ENCODE results near the gene AGAP3. TPM values are rescaled to one million over a fixed set of nuclear protein-coding genes. Genes with fewer than 3 reads are reported as not detected.

Gene AGAP3
- total and polyA plus RNA-seq, 4 experiments from 2014 or later: 3.0 to 65.8 (median 31.2) TPM

DNA sequence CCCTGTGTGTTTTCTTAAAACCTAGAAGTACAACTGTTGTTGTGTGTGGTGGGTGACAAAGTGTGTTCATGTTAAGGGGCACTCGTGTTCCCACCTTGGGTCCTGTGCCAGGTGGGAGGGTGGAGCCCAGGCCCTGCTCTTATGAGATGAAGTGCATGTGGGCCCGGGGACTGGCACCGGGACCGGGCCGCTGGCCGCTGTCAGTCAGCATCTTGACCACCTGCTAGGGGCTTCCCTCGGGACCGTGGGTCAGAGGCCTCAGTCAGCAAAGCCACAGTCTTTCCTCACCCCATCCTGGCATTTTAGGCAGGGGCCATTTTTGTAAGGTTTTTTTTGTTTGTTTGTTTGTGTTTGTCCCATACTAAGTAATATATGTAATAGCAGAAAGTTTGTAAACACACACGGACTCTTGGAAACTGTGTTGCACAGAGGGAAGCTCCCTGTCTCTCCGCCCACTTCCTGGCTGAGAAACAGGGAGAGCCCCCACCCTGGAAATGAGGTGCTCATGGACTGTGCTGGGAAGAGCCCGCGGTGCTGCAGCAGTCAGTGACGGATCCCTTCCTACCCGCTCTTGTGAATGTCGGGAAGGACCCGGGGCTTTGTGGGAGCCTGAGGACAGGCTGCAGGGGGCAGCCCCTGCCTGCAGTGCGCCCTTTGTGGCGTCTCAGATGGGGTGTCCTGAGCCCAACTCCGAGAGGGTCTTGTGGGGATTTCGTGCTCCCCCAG is 13.4 kb downstream of the AGAP3 start:
- Mint-ChIP-seq H3K4me3 (no peak overlapping the region), H3K4me1 (peaks cover 3 to 6% (median 5%) of the 10 kb centered on the region in 4 donors), H3K9me3 (no peaks in the 10 kb centered on the region), H3K27me3 (no peaks in the 10 kb centered on the region), H3K36me3 (no peaks in the 10 kb centered on the region), H3K27ac (peak overlapping the region in 1 of 7 donors; percentile 36)
- Histone ChIP-seq H3K4me3 (ENCODE audit: low read length in 2 of 2) (no peak overlapping the region), H3K36me3 (ENCODE audit: insufficient read depth, low read length) (no peaks in the 10 kb centered on the region), H3K27me3 (ENCODE audit: insufficient read depth, low read length) (no peaks in the 10 kb centered on the region), H3K9me3 (ENCODE audit: control insufficient read depth in 1 of 2, low read length in 2 of 2) (no peaks in the 10 kb centered on the region), H3K27ac (ENCODE audit: low read depth, low read length) (no peak overlapping the region), H3K4me1 (ENCODE audit: insufficient read depth, low read length) (peaks cover 5% of the 10 kb centered on the region)
- CTCF ChIA-PET (ENCODE audit: partially characterized antibody): no interaction called here
- POLR2A ChIA-PET (ENCODE audit: partially characterized antibody): no interaction called here
- DNase-seq: peak in 1 of 5 donors; percentile 8
- intact Hi-C loops (cut with micrococcal nuclease): no loop called here

DNA sequence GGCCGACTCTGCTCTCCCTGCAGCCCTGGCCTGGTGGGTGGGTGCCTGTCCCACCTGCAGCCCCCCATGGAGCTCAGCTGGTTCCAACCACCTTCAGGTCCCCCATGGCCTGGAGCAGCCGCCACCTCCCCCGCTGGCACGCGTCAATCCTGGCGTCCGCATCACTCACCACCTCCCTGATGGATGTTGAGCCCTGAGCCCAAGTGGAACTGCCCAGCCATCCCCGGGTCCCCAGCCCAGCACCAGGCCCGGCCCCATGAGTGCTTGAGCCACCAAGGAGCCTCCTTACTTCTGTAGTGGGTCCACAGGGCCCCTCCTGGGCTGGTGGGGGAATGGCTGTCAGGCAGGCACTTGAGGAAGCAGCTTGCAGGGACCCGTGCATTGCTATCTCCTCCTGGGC is 14.6 kb downstream of the AGAP3 start:
- POLR2A ChIA-PET (ENCODE audit: partially characterized antibody): no interaction called here
- no peak overlapping the region for H3K4me3 ChIP-seq (ENCODE audit: low read length in 2 of 2)
- CTCF ChIA-PET (ENCODE audit: partially characterized antibody): interaction anchor here (0.9 kb wide), 1 partner anchor 11 kb away, joined by 3 read pairs; no protein-coding TSS in a partner anchor
- no peak overlapping the region for H3K27ac ChIP-seq (ENCODE audit: low read depth, low read length)
- Mint-ChIP-seq H3K27ac (no peak overlapping the region), H3K36me3 (no peaks in the 10 kb centered on the region), H3K27me3 (no peaks in the 10 kb centered on the region), H3K9me3 (no peaks in the 10 kb centered on the region), H3K4me3 (no peak overlapping the region), H3K4me1 (peaks cover 0 to 3% (median 2%) of the 10 kb centered on the region in 4 donors)
- no peaks in the 10 kb centered on the region for H3K27me3 ChIP-seq (ENCODE audit: insufficient read depth, low read length)
- no peaks in the 10 kb centered on the region for H3K36me3 ChIP-seq (ENCODE audit: insufficient read depth, low read length)
- H3K9me3 ChIP-seq (ENCODE audit: control insufficient read depth in 1 of 2, low read length in 2 of 2): no peaks in the 10 kb centered on the region
- intact Hi-C loops (cut with micrococcal nuclease): no loop called here
- DNase-seq: peak in 1 of 5 donors; percentile 28
- H3K4me1 ChIP-seq (ENCODE audit: insufficient read depth, low read length): peaks cover 2% of the 10 kb centered on the region

DNA sequence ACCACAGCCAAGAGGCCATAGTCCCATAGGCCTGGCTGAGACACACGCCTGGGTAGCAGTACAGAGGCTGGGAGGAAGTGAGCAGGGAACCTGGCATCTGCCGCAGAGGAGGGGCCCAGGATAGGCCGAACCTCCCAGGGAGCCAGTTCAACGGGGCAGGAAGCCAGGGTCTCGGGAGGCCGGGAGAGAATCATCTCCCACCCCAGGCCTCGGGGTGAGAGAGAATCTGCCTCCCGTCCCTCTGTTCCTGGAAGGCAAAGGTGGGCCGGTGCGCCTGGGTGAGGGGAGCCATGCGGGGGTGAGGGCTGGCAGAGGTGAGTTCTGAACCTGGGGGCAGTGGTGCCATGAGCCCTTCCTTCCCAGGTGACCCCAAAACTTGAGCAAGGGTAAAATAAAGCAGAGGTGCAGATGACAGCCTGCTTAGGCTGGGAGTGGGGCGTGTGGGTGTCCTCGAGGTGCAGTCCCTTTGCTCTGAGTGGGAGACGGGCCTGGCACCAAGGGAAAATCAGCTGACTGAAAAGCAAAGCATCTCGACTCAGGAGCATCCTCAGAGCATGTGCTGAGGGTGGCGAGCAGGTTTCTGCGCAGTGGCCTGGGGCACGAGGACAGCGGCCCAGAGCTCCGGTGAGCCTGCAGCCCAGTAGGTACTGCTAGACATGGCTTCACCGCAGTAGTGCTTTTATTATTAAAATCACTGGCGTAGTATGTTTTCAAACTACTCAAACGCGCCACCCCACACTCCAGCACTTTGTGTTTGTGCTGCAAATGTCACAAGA is 15.5 kb downstream of the AGAP3 start:
- Histone ChIP-seq H3K27me3 (ENCODE audit: insufficient read depth, low read length) (no peaks in the 10 kb centered on the region), H3K4me3 (ENCODE audit: low read length in 2 of 2) (no peak overlapping the region), H3K27ac (ENCODE audit: low read depth, low read length) (no peak overlapping the region), H3K9me3 (ENCODE audit: control insufficient read depth in 1 of 2, low read length in 2 of 2) (no peaks in the 10 kb centered on the region), H3K36me3 (ENCODE audit: insufficient read depth, low read length) (no peaks in the 10 kb centered on the region), H3K4me1 (ENCODE audit: insufficient read depth, low read length) (no peaks in the 10 kb centered on the region)
- POLR2A ChIA-PET (ENCODE audit: partially characterized antibody): interaction anchor here (0.6 kb wide), 1 partner anchor 39 kb away, joined by 3 read pairs; no protein-coding TSS in a partner anchor
- H3K4me3 Mint-ChIP-seq: no peak overlapping the region
- H3K27me3 Mint-ChIP-seq: no peaks in the 10 kb centered on the region
- no peaks in the 10 kb centered on the region for H3K9me3 Mint-ChIP-seq
- peak in 1 of 5 donors; percentile 31 for DNase-seq
- CTCF ChIA-PET (ENCODE audit: partially characterized antibody): interaction anchor here (1.3 kb wide), 1 partner anchor 22 kb away, joined by 4 read pairs; no protein-coding TSS in a partner anchor
- intact Hi-C loops (cut with micrococcal nuclease): no loop called here
- no peak overlapping the region for H3K27ac Mint-ChIP-seq
- no peaks in the 10 kb centered on the region for H3K4me1 Mint-ChIP-seq
- no peaks in the 10 kb centered on the region for H3K36me3 Mint-ChIP-seq

DNA sequence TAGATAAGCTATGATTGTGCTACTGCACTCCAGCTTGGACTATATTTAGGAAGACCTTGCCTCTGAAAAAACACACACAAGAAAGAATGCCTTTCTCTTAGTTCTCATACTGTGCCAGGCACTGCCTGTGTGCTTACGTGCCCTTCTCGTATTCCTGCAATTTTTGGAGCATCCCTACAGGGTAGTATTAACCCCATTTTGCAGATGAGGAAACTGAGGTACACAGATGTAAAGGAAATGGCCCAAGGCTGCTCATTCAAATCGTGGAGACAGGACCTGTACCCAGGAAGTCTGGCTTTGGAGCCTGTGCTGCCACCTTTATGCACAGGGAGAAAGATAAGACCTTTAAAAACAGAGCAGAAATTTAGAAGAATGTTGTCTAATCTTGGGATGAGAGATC is 16.7 kb downstream of the AGAP3 start:
- no peaks in the 10 kb centered on the region for H3K36me3 Mint-ChIP-seq
- CTCF ChIA-PET (ENCODE audit: partially characterized antibody): interaction anchor here (0.7 to 1.3 kb wide), 4 partner anchors 9 to 140 kb away, joined by 3 to 5 read pairs (median 4); no protein-coding TSS in a partner anchor
- Histone ChIP-seq H3K4me3 (ENCODE audit: low read length in 2 of 2) (no peak overlapping the region), H3K27ac (ENCODE audit: low read depth, low read length) (no peak overlapping the region), H3K4me1 (ENCODE audit: insufficient read depth, low read length) (no peaks in the 10 kb centered on the region), H3K27me3 (ENCODE audit: insufficient read depth, low read length) (no peaks in the 10 kb centered on the region), H3K9me3 (ENCODE audit: control insufficient read depth in 1 of 2, low read length in 2 of 2) (no peaks in the 10 kb centered on the region), H3K36me3 (ENCODE audit: insufficient read depth, low read length) (no peaks in the 10 kb centered on the region)
- H3K9me3 Mint-ChIP-seq: no peaks in the 10 kb centered on the region
- DNase-seq: peak in 1 of 5 donors; percentile 16
- intact Hi-C loops (cut with micrococcal nuclease): no loop called here
- no peak overlapping the region for H3K4me3 Mint-ChIP-seq
- H3K27ac Mint-ChIP-seq: no peak overlapping the region
- POLR2A ChIA-PET (ENCODE audit: partially characterized antibody): no interaction called here
- no peaks in the 10 kb centered on the region for H3K27me3 Mint-ChIP-seq
- H3K4me1 Mint-ChIP-seq: no peaks in the 10 kb centered on the region

DNA sequence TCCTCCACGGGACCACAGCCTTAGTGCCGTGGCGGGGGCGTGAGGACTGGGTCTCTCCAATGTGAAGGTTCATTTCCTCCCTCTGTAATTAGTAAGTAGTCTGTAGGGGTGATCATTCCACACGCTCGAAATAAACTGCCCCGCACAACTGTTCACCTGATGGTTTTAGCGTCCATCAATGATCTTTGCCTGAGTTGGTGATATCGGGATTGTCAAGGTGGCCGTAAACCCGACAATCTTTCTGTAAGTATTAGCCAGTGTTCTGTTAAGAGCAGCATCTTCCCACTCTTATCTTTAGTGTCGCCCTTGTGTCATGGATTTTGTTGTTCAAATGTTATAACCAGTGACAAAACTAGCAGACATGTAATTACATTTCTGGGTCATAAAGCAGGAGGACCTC is 17.7 kb downstream of the AGAP3 start:
- DNase-seq: no peak
- Mint-ChIP-seq H3K4me3 (no peak overlapping the region), H3K36me3 (no peaks in the 10 kb centered on the region), H3K9me3 (no peaks in the 10 kb centered on the region), H3K27ac (peak overlapping the region in 1 of 7 donors; percentile 5), H3K27me3 (no peaks in the 10 kb centered on the region), H3K4me1 (no peaks in the 10 kb centered on the region)
- H3K4me3 ChIP-seq (ENCODE audit: low read length in 2 of 2): no peak overlapping the region
- H3K27me3 ChIP-seq (ENCODE audit: insufficient read depth, low read length): no peaks in the 10 kb centered on the region
- ChIA-PET CTCF (ENCODE audit: partially characterized antibody) (interaction anchor here (0.8 kb wide), 1 partner anchor 222 kb away, joined by 3 read pairs; no protein-coding TSS in a partner anchor), POLR2A (ENCODE audit: partially characterized antibody) (no interaction called here)
- H3K36me3 ChIP-seq (ENCODE audit: insufficient read depth, low read length): no peaks in the 10 kb centered on the region
- no peaks in the 10 kb centered on the region for H3K9me3 ChIP-seq (ENCODE audit: control insufficient read depth in 1 of 2, low read length in 2 of 2)
- H3K4me1 ChIP-seq (ENCODE audit: insufficient read depth, low read length): no peaks in the 10 kb centered on the region
- H3K27ac ChIP-seq (ENCODE audit: low read depth, low read length): no peak overlapping the region
- intact Hi-C loops (cut with micrococcal nuclease): no loop called here

DNA sequence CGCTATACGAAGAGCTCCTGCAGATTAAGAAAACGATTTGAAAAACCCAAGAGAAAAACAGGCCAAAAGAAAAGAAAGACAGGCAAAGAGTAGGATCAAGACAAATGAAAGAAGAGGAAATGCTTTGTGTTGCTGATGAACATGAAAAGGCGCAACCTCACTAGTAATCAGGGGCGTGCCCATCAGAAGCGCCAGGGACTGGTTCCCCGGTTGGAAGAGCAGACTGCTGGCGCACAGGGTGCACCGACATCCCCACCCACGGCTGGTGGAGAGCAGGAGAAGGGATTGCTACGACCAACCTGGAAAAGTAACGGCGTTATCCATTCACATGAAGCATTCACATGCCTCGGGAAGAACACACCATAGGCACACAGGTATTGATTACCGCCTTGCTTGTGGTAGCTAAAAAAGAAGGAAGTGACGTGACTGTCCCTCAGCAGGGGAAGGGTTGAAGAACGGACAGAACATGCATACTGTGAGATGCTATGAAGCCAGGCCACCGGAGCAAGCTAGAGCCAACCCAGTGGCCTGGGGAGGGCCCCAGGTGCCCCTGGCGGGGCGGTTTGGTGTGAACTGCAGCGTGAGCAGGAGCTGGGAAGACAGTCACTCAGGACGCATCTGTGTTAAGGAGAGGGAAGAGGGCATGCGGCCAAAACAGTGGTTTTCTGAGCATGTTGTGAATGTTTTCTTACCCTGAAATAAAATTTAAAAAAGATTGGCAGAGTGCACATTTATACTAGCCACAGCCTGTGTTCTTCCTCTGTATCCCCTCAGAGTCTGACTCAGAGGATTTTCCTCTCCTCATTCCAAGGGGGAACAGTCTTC is 18.3 kb downstream of the AGAP3 start:
- Histone ChIP-seq H3K27ac (ENCODE audit: low read depth, low read length) (no peak overlapping the region), H3K4me3 (ENCODE audit: low read length in 2 of 2) (no peak overlapping the region), H3K36me3 (ENCODE audit: insufficient read depth, low read length) (no peaks in the 10 kb centered on the region), H3K9me3 (ENCODE audit: control insufficient read depth in 1 of 2, low read length in 2 of 2) (no peaks in the 10 kb centered on the region), H3K4me1 (ENCODE audit: insufficient read depth, low read length) (no peaks in the 10 kb centered on the region), H3K27me3 (ENCODE audit: insufficient read depth, low read length) (no peaks in the 10 kb centered on the region)
- H3K4me1 Mint-ChIP-seq: no peaks in the 10 kb centered on the region
- POLR2A ChIA-PET (ENCODE audit: partially characterized antibody): no interaction called here
- H3K27ac Mint-ChIP-seq: no peak overlapping the region
- no peak overlapping the region for H3K4me3 Mint-ChIP-seq
- no peaks in the 10 kb centered on the region for H3K36me3 Mint-ChIP-seq
- no peaks in the 10 kb centered on the region for H3K27me3 Mint-ChIP-seq
- peak in 1 of 5 donors; percentile 17 for DNase-seq
- intact Hi-C loops (cut with micrococcal nuclease): no loop called here
- H3K9me3 Mint-ChIP-seq: no peaks in the 10 kb centered on the region
- CTCF ChIA-PET (ENCODE audit: partially characterized antibody): interaction anchor here (1.4 kb wide), 1 partner anchor 142 kb away, joined by 3 read pairs; no protein-coding TSS in a partner anchor

All from CD4-positive, alpha-beta memory T cell (primary cell).